ENCODE measurements around the gene ACSM6.
A peak's percentile ranks its signal among the peaks of the same experiment; 100 is the strongest.

The ACSM6 gene

DNA sequence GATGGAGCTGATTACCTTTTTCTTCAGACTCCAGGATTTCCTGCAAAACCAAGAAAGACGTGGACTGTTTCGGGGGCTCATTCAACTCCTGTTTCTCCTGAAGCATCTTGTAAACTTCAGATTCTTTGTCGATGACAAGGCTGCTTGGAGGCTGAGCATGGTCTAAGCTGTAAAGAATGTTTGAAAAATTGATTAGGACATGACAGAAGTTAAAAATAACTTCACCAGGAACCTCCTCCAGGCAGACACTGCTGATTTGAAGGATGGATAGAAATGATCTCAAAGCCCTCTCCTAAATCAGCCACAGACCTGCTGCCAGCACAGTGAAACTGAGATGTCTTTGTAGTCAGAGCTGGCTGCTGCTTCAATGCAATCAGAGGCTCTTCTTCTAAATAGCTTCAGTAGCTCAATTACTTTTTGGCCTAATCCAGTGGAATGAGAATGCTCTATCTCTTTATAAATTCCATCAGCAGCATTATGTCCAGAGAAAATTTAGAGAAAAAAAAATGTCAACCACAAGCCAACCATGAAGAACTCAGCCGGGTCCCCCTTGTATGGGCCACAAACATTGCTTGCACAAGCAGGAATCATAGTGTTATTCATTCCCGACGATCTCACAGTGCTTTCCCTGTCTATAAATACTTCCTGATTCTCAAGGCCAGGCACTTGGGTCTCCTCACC is 53.3 kb downstream of the ACSM6 start:
- no peaks in the 10 kb centered on the region for H3K9me3 ChIP-seq
- H3K4me3 ChIP-seq, result no peak overlapping the region
- H3K4me1 ChIP-seq, result peaks cover 0 to 57% (median 40%) of the 10 kb centered on the region in 4 donors
- H3K27ac ChIP-seq, result peak overlapping the region; percentile 58 to 70
- peaks cover 16 to 37% (median 29%) of the 10 kb centered on the region in 3 donors for H3K36me3 ChIP-seq
- TF ChIP-seq, protein P1, sequence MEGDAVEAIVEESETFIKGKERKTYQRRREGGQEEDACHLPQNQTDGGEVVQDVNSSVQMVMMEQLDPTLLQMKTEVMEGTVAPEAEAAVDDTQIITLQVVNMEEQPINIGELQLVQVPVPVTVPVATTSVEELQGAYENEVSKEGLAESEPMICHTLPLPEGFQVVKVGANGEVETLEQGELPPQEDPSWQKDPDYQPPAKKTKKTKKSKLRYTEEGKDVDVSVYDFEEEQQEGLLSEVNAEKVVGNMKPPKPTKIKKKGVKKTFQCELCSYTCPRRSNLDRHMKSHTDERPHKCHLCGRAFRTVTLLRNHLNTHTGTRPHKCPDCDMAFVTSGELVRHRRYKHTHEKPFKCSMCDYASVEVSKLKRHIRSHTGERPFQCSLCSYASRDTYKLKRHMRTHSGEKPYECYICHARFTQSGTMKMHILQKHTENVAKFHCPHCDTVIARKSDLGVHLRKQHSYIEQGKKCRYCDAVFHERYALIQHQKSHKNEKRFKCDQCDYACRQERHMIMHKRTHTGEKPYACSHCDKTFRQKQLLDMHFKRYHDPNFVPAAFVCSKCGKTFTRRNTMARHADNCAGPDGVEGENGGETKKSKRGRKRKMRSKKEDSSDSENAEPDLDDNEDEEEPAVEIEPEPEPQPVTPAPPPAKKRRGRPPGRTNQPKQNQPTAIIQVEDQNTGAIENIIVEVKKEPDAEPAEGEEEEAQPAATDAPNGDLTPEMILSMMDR (IDR thresholded peaks at IDR 0.05), result no peak
- H3K27me3 ChIP-seq, result no peaks in the 10 kb centered on the region
- DNase-seq, result no peak
- intact Hi-C loops (cut with DNase I; ENCODE audit: low total_unique reads), result loop anchor here (5.0 kb wide), 2 partner anchors 45 to 105 kb away; partner anchors contain the start of gene PDLIM1

DNA sequence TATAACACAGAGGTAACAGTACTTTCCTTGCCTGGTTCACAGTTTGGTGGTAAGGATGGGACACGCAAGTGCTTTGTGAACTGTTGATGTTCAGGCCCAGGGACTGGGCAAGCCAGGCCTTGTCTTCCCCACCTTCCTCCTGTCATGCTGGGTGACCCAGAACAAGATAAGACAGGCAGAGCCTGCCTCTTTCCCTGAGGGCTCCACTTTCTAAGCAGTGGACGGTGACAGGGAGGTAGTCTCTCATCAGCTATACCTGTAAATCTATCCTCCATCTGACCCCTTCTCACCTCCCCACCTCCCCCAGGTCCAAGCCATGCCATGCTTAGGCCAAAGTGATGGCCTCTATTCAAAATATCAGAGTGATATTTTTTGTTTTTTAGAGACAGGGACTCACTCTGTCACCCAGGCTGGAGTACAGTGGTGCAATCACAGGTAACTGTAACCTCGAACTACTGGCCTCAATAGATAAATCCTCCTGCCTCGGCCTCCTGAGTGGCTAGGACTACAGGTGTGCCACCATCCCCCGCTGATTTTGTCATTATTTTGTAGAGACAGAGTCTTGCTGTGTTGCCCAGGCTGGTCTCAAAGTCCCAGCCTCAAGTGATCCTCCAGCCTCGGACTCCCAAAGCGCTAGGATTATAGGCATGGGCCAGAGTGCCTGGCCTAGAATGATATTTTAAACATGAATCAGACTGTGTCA is 54.0 kb downstream of the ACSM6 start:
- H3K9me3 ChIP-seq, result no peaks in the 10 kb centered on the region
- peak in 1 of 2 donors; percentile 28 for DNase-seq
- no peak overlapping the region for H3K4me3 ChIP-seq
- peak overlapping the region; percentile 58 to 70 for H3K27ac ChIP-seq
- H3K4me1 ChIP-seq, result peaks cover 0 to 57% (median 38%) of the 10 kb centered on the region in 4 donors
- TF ChIP-seq, protein P1 (IDR thresholded peaks at IDR 0.05), result no peak
- H3K36me3 ChIP-seq, result peaks cover 16 to 37% (median 23%) of the 10 kb centered on the region in 3 donors
- no peaks in the 10 kb centered on the region for H3K27me3 ChIP-seq
- intact Hi-C loops (cut with DNase I; ENCODE audit: low total_unique reads), result loop anchor here (5.0 kb wide), 2 partner anchors 44 to 104 kb away; partner anchors contain the start of gene PDLIM1

DNA sequence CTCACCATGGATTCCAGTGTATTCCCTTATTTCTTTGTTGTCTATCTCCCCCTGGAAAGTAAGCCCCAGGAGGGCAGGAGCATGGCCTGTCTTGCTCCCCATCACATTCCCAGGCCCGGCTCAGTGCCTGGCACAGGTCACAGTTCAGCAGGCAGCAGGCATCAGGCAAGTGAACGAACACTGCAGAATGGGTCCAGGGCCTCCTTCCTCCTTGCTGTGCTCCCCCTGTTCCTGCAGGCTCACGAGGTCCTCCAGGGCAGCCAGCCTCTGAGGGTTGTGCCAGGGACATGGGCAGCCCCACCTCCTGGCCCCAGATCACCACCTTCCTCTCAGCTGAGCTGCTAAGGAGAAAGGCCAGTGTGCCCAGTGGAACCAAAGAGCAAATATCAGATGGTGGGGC is 55.0 kb downstream of the ACSM6 start:
- peaks cover 0 to 57% (median 38%) of the 10 kb centered on the region in 4 donors for H3K4me1 ChIP-seq

DNA sequence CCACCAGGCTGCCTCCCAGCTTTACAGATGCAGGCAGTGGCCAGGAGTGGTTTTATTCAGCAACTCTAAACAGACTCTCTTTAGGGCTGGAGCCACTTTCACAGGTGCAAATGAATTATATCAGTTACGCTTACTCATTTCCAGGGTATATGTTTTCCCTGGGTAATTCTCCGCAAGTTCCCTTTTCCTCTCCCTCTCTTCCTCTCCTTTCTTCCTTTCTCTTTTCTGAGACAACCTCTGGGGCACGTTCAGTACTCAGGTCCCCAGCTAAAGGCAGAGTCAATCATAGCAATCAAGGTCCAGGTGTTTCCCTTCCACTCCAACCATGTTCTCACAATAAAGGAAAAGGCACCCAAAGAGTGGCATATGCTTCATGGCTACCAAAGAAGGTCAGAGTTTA is 55.4 kb downstream of the ACSM6 start:
- Histone ChIP-seq H3K4me1 (peaks cover 0 to 57% (median 38%) of the 10 kb centered on the region in 4 donors), H3K9me3 (no peaks in the 10 kb centered on the region), H3K4me3 (no peak overlapping the region), H3K27me3 (no peaks in the 10 kb centered on the region), H3K36me3 (peaks cover 15 to 26% (median 17%) of the 10 kb centered on the region in 3 donors), H3K27ac (peak overlapping the region; percentile 58 to 70)
- intact Hi-C loops (cut with DNase I; ENCODE audit: low total_unique reads), result loop anchor here (5.0 kb wide), 2 partner anchors 43 to 103 kb away; partner anchors contain the start of gene PDLIM1
- TF ChIP-seq, protein P1 (IDR thresholded peaks at IDR 0.05), result no peak
- DNase-seq, result no peak

More for the DNA sequence above, 55.0 kb downstream of the ACSM6 start:
- peaks cover 16 to 31% (median 18%) of the 10 kb centered on the region in 3 donors for H3K36me3 ChIP-seq
- TF ChIP-seq, protein P1 (IDR thresholded peaks at IDR 0.05), result no peak
- H3K9me3 ChIP-seq, result no peaks in the 10 kb centered on the region
- no peaks in the 10 kb centered on the region for H3K27me3 ChIP-seq
- no peak overlapping the region for H3K4me3 ChIP-seq
- peak in 1 of 2 donors; percentile 78 for DNase-seq
- H3K27ac ChIP-seq, result peak overlapping the region; percentile 58 to 70
- intact Hi-C loops (cut with DNase I; ENCODE audit: low total_unique reads), result loop anchor here (5.0 kb wide), 2 partner anchors 43 to 103 kb away; partner anchors contain the start of gene PDLIM1

DNA sequence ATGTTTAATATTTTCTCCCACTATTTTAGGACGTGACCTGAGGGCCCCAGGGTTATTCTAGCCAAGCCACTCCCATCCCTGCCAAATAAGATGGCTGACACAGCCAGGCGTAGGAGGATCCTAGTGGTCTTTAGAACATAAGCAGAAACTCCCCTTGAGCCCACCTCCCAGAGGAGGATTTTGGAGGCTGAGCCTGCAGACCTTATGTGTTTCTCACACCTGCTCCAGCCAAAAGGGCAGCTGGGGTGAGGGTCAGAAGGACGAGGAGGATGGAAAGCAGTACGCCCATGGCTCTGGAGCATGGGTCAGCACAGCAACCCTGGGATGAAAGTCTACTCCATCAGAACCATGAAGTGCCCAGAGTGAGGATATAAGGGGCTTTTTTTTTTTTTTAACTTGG is 56.8 kb downstream of the ACSM6 start:
- no peaks in the 10 kb centered on the region for H3K27me3 ChIP-seq
- peaks cover 2 to 13% (median 3%) of the 10 kb centered on the region in 3 donors for H3K36me3 ChIP-seq
- intact Hi-C loops (cut with DNase I; ENCODE audit: low total_unique reads), result no loop called here
- DNase-seq, result peak in 1 of 2 donors; percentile 48
- TF ChIP-seq, protein P1 (IDR thresholded peaks at IDR 0.05), result no peak
- peaks cover 0 to 61% (median 38%) of the 10 kb centered on the region in 4 donors for H3K4me1 ChIP-seq
- peak overlapping the region; percentile 38 to 70 for H3K27ac ChIP-seq
- H3K4me3 ChIP-seq, result no peak overlapping the region
- no peaks in the 10 kb centered on the region for H3K9me3 ChIP-seq
